ENCODE data around the gene AP2A1.

DNA sequence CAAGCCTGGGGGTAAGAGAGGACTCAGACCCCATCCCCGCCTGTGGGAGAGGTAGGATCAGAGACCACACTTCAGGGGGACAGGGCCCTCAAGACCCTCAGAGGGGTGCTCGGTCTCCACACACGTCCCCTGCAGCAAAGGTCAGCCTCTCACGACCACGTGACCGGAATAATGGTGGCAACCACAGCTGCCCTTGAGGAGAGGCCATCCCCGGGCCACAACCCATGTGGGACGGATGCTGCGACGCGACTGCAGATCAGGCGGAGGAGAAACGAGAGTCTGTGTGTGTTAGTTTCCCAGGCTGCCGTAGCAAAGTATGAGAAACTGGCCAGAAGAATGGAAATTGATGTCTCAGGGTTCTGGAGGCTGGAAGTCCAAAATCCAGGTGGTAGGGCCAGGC, 60.2 kb downstream of the AP2A1 start:
- TF ChIP-seq, protein P1, sequence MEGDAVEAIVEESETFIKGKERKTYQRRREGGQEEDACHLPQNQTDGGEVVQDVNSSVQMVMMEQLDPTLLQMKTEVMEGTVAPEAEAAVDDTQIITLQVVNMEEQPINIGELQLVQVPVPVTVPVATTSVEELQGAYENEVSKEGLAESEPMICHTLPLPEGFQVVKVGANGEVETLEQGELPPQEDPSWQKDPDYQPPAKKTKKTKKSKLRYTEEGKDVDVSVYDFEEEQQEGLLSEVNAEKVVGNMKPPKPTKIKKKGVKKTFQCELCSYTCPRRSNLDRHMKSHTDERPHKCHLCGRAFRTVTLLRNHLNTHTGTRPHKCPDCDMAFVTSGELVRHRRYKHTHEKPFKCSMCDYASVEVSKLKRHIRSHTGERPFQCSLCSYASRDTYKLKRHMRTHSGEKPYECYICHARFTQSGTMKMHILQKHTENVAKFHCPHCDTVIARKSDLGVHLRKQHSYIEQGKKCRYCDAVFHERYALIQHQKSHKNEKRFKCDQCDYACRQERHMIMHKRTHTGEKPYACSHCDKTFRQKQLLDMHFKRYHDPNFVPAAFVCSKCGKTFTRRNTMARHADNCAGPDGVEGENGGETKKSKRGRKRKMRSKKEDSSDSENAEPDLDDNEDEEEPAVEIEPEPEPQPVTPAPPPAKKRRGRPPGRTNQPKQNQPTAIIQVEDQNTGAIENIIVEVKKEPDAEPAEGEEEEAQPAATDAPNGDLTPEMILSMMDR (IDR thresholded peaks at IDR 0.05; ENCODE audit: insufficient read depth, low read length, poor library complexity, severe bottlenecking), result no peak
- TF ChIP-seq EZH2phosphoT487 (conservative IDR thresholded peaks at IDR 0.05; ENCODE audit: low read length), result no peak

Measured in SU-DHL-6 (cell line).